Mesothelial cell of epicardium (in vitro differentiated cells): ENCODE measurements around the gene TRIM17. TPM values are rescaled to one million over a fixed set of nuclear protein-coding genes. Genes with fewer than 3 reads are reported as not detected.

ENCODE experiments used
- DNase-seq, 2 experiments: peaks; one replicate each; pipeline ENCODE4 v3.0.0; 2021; ENCODE audit warnings: low spot score in 2 of 2; ENCODE audit not compliant: unreplicated experiment in 2 of 2
- H3K27ac Mint-ChIP-seq: 2 replicates; pipeline ENCODE4 v1.8.0; 2021; ENCODE audit warnings: mixed read lengths
- H3K27me3 Mint-ChIP-seq: 2 replicates; pipeline ENCODE4 v1.8.0; 2021; ENCODE audit warnings: low read depth, mixed read lengths
- H3K36me3 Mint-ChIP-seq: 2 replicates; pipeline ENCODE4 v1.8.0; 2021; ENCODE audit warnings: mixed read lengths
- H3K4me1 Mint-ChIP-seq: 2 replicates; pipeline ENCODE4 v1.8.0; 2021; ENCODE audit warnings: mixed read lengths
- H3K4me3 Mint-ChIP-seq: 2 replicates; pipeline ENCODE4 v1.8.0; 2021; ENCODE audit warnings: mild to moderate bottlenecking, moderate library complexity, mixed read lengths
- H3K9me3 Mint-ChIP-seq: 2 replicates; pipeline ENCODE4 v1.8.0; 2021; ENCODE audit warnings: mixed read lengths
- total RNA-seq: library from RNA; stranded (reverse); gene quantifications from 3 replicates; pipeline ENCODE4 v1.2.1, GENCODE V29; 2021
- TF ChIP-seq, protein P1 (sequence below): fragments of 200-600 bp; sonication (generic); IDR thresholded peaks from one replicate; pipeline ENCODE4 v1.5.0; 2021; ENCODE audit warnings: antibody characterized with exemption; ENCODE audit not compliant: unreplicated experiment

The TRIM17 gene
- total RNA-seq, 1 donor from 2014 or later = 30.6 TPM

DNA sequence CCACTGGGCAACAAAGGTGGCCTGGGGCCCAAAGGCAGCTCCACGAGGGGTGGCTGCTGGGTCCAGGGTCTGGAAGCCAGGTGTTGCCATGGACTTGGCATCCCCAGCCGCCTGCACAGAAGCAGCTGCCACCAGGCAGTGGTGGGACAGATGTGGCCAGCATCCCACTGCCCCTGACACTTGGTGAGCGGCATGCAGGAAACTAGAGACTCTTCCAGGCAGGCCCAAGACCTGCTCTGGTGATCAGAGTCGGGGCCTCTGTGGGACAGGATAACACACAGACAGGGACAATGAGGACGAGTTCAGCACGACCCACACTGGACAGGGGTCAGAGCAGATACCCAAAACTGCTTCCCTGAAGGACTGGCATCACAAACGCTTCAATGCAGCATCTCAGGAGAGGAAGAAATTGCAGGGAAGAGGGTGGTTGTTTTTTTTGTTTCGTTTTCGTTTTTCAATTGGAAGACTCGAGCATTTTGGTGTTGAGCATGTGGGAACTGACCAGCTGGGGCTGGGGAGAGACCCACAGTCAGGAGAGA lies 36.4 kb upstream of the TRIM17 start:
- no peaks in the 10 kb centered on the region for H3K36me3 Mint-ChIP-seq
- no peak for DNase-seq
- TF ChIP-seq, protein P1, sequence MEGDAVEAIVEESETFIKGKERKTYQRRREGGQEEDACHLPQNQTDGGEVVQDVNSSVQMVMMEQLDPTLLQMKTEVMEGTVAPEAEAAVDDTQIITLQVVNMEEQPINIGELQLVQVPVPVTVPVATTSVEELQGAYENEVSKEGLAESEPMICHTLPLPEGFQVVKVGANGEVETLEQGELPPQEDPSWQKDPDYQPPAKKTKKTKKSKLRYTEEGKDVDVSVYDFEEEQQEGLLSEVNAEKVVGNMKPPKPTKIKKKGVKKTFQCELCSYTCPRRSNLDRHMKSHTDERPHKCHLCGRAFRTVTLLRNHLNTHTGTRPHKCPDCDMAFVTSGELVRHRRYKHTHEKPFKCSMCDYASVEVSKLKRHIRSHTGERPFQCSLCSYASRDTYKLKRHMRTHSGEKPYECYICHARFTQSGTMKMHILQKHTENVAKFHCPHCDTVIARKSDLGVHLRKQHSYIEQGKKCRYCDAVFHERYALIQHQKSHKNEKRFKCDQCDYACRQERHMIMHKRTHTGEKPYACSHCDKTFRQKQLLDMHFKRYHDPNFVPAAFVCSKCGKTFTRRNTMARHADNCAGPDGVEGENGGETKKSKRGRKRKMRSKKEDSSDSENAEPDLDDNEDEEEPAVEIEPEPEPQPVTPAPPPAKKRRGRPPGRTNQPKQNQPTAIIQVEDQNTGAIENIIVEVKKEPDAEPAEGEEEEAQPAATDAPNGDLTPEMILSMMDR = no peak
- H3K27ac Mint-ChIP-seq = no peak overlapping the region
- no peak overlapping the region for H3K4me3 Mint-ChIP-seq
- H3K27me3 Mint-ChIP-seq = no peaks in the 10 kb centered on the region
- peaks cover 27% of the 10 kb centered on the region for H3K4me1 Mint-ChIP-seq
- no peaks in the 10 kb centered on the region for H3K9me3 Mint-ChIP-seq

DNA sequence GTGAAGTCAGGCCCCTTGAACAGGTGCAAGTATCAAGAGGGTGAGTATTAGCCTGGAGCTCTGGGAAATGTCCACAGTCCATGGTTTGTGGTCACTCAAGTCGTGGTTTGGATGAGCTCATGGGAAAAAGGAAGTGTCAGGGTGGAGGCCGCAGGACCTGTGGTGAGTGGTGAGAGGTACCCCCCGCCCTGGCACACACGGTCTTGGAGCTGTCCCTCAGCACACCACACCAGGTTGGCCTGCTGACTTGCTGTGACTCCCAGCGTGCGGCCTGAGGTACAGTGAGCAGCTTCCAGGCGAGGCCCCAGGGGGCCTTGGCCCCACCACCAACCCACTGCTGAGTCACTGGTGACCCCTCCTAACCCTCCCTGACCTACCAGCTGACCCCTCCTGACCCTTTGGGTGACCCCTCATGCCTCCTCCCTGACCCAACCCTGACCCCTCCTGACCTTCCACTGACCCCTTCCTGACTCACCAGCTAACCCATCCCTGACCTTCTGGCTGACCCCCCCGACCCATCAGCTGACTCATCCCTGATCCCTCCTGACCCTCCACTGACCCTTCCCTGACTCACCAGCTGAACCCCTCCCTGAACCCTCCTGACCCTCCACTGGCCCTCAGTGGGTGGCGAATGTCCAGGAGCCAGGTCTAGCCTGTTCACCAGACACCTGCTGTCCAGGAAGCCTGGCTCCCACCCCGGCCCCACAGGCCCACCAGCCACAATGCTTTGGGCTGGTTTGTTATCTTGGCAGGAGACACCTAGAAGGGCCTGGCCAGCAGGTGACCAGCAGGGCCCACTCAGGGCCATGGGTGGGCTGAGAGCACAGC lies 35.7 kb upstream of the TRIM17 start:
- H3K36me3 Mint-ChIP-seq = no peaks in the 10 kb centered on the region
- TF ChIP-seq, protein P1 = no peak
- no peak for DNase-seq
- peak overlapping the region; percentile 11 for H3K27ac Mint-ChIP-seq
- no peaks in the 10 kb centered on the region for H3K27me3 Mint-ChIP-seq
- no peaks in the 10 kb centered on the region for H3K9me3 Mint-ChIP-seq
- H3K4me1 Mint-ChIP-seq = peaks cover 26% of the 10 kb centered on the region
- no peak overlapping the region for H3K4me3 Mint-ChIP-seq

DNA sequence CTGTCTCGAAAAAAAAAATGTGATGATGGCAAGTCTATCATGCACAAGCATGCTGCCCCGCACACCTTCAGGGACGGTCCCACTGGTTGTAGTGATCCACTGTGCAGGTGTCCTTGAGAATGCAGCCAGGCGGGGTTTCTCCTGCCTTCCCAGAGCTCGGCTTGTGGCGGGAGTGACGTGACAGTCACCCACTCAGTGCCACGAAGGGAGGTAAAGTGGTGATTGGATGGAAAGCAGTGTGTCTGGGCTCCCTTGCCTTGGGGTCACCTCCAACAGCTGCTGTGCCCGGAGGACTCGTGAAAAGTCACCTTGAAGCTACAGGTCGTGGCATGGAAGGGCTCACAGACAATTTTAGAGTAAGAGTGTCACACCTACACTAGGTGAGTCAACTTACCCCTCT lies 33.5 kb upstream of the TRIM17 start:
- no peaks in the 10 kb centered on the region for H3K9me3 Mint-ChIP-seq
- H3K27ac Mint-ChIP-seq = no peak overlapping the region
- H3K27me3 Mint-ChIP-seq = peaks cover 10% of the 10 kb centered on the region
- H3K4me3 Mint-ChIP-seq = no peak overlapping the region
- H3K4me1 Mint-ChIP-seq = peaks cover 23% of the 10 kb centered on the region
- H3K36me3 Mint-ChIP-seq = no peaks in the 10 kb centered on the region
- DNase-seq = no peak
- TF ChIP-seq, protein P1 = no peak

DNA sequence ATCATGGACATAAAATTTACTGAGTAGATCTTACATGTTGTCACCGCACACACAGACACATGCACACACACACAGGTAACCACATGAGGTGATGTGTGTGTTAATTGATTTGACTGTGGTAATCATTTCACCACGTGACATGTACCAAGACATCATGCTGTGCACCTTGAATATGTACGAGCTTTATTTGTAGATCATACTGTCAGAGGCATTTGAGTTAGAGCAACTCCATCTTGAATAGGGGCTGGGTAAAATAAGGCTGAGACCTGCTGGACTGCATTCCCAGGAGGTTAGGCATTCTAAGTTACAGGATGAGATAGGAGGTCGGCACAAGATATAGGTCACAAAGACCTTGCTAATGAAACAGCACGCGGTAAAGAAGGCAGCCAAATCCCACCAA lies 31.7 kb upstream of the TRIM17 start:
- peaks cover 16% of the 10 kb centered on the region for H3K27me3 Mint-ChIP-seq
- no peak for DNase-seq
- H3K4me1 Mint-ChIP-seq = peaks cover 21% of the 10 kb centered on the region
- no peaks in the 10 kb centered on the region for H3K9me3 Mint-ChIP-seq
- TF ChIP-seq, protein P1 = no peak
- H3K36me3 Mint-ChIP-seq = no peaks in the 10 kb centered on the region
- no peak overlapping the region for H3K27ac Mint-ChIP-seq
- no peak overlapping the region for H3K4me3 Mint-ChIP-seq

DNA sequence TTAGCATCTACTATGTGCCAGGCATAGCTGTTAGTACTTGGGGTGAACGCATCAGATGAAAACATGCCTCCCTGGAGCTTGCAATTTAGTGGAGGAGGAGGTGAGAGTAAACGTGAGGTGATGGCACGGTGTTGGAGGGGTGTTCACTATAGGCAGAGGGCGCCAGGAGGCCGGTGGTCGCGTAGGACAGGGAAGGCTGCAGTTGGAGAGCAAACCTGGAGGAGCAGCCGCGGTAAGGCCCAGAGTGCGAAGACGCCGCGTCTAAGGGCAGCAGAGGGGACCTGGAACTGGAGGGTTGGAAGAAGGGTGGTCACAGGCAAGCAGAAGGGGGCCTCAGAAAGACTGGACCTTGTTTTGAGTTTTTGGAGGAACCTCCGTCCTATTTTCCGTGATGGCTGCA lies 30.2 kb upstream of the TRIM17 start:
- Mint-ChIP-seq H3K4me3 (peak overlapping the region; percentile 72), H3K27me3 (peaks cover 16% of the 10 kb centered on the region), H3K27ac (no peak overlapping the region), H3K36me3 (no peaks in the 10 kb centered on the region), H3K4me1 (peaks cover 19% of the 10 kb centered on the region), H3K9me3 (no peaks in the 10 kb centered on the region)
- no peak for DNase-seq
- TF ChIP-seq, protein P1 = no peak
